ENCODE data around the gene TPRKB. TPM values are rescaled to one million over a fixed set of nuclear protein-coding genes. Genes with fewer than 3 reads are reported as not detected.

TPRKB gene
- total and polyA plus RNA-seq, 9 of the 15 experiments (the other 6 are each of a cell fraction or from before 2014, with no cell fraction given), result 55.6 to 250 (median 112) TPM

GRCh38 chr2:73779467-73780236 is 42.5 kb upstream of the TPRKB start, which contains the start of gene DUSP11 (continued):
- TF ChIP-seq PCBP2 (IDR thresholded peaks at IDR 0.05; ENCODE audit: low read depth, low read length, poor library complexity, severe bottlenecking), result no peak
- peak in 2 of 3 experiments; percentile 74 to 85 for TF ChIP-seq YY1 (IDR thresholded peaks at IDR 0.05; ENCODE audit: borderline replicate concordance in 1 of 3, control insufficient read depth in 1 of 3, extremely low read depth in 1 of 3, insufficient read depth in 3 of 3, insufficient read length in 1 of 3, insufficient replicate concordance in 2 of 3, low read depth in 1 of 3, low read length in 2 of 3)
- peak; percentile 68 for TF ChIP-seq CXXC5 (CRISPR knock-in tag; IDR thresholded peaks at IDR 0.05)
- no peak for TF ChIP-seq ZBTB5 (IDR thresholded peaks at IDR 0.05)
- TF ChIP-seq HDAC2 (IDR thresholded peaks at IDR 0.05), result 0 out of 2 replicates have a peak, but pooled peaks have one; percentile 32
- TF ChIP-seq ZMIZ1 (IDR thresholded peaks at IDR 0.05; ENCODE audit: low read depth in 2 of 2, low read length in 2 of 2), result 0 out of 4 replicates have a peak, but pooled peaks of 1 of the 2 experiments have one; percentile 20
- no peak for TF ChIP-seq ATF3 (IDR thresholded peaks at IDR 0.05)
- no peak for TF ChIP-seq ATF3 (CRISPR knock-in tag; conservative IDR thresholded peaks at IDR 0.05)
- TF ChIP-seq ZKSCAN1 (IDR thresholded peaks at IDR 0.05; ENCODE audit: low read depth, low read length), result 0 out of 2 replicates have a peak, but pooled peaks have one; percentile 15
- TF ChIP-seq HCFC1 (IDR thresholded peaks at IDR 0.05; ENCODE audit: low read depth, low read length), result peak; percentile 54
- 0 out of 2 replicates have a peak, but pooled peaks have one; percentile 23 for TF ChIP-seq FOXP4 (CRISPR knock-in tag; IDR thresholded peaks at IDR 0.05; ENCODE audit: borderline replicate concordance)
- peak; percentile 64 for TF ChIP-seq EGR1 (conservative IDR thresholded peaks at IDR 0.05)
- TF ChIP-seq ZNF639 (CRISPR knock-in tag; conservative IDR thresholded peaks at IDR 0.05 in 1 of 2, IDR thresholded peaks at IDR 0.05 in 1 of 2), result no peak
- peak in 1 of 2 experiments; percentile 38; a peak in 1 of 4 replicates for TF ChIP-seq TBL1XR1 (IDR thresholded peaks at IDR 0.05; ENCODE audit: low read length in 2 of 2)

Data from K562 (cell line).